ENCODE measurements around the gene STK17B. TPM values are rescaled to one million over a fixed set of nuclear protein-coding genes. Genes with fewer than 3 reads are reported as not detected.
A peak's percentile ranks its signal among the peaks of the same experiment; 100 is the strongest.

Gene STK17B
- total and polyA plus RNA-seq, 2 donors (not counting 1 experiment from before 2014, with no cell fraction given): 39.0 to 43.1 TPM

GRCh38 chr2:196088203-196088602, 83.2 kb downstream of the STK17B start:
- H3K36me3 ChIP-seq (ENCODE audit: control insufficient read depth, insufficient read depth, low read length): no peaks in the 10 kb centered on the region
- no peak overlapping the region for H3K27ac ChIP-seq (ENCODE audit: insufficient read depth, low read length)
- no peaks in the 10 kb centered on the region for H3K4me1 ChIP-seq (ENCODE audit: control insufficient read depth, extremely low read depth, insufficient read depth, low read length)
- no peak overlapping the region for H2AFZ ChIP-seq (ENCODE audit: low read length)
- no peak overlapping the region for H3K9ac ChIP-seq (ENCODE audit: insufficient read depth, low read length)
- no peaks in the 10 kb centered on the region for H3K79me2 ChIP-seq (ENCODE audit: control insufficient read depth, insufficient read depth, low read length)
- H3K9me3 ChIP-seq (ENCODE audit: control insufficient read depth, insufficient read depth, low read depth, low read length): no peaks in the 10 kb centered on the region
- DNase-seq (ENCODE audit: low read depth in 2 of 2): peak; percentile 22 to 82
- TF ChIP-seq EZH2 (IDR thresholded peaks at IDR 0.05; ENCODE audit: low read length, missing control alignments): no peak
- TF ChIP-seq CTCF (conservative IDR thresholded peaks at IDR 0.05 in 1 of 2, IDR thresholded peaks at IDR 0.05 in 1 of 2; ENCODE audit: low read depth in 1 of 2, low read length in 2 of 2): no peak
- H3K4me3 ChIP-seq (replicated peaks in 1 of 4; ENCODE audit: control extremely low read depth in 1 of 4, insufficient read depth in 1 of 4, low read depth in 3 of 4, low read length in 4 of 4): no peak overlapping the region
- no peak overlapping the region for H3K4me2 ChIP-seq (ENCODE audit: extremely low read depth, insufficient read depth, low read length)
- H3K27me3 ChIP-seq (ENCODE audit: control insufficient read depth, insufficient read depth, low read length): no peaks in the 10 kb centered on the region
- H4K20me1 ChIP-seq (ENCODE audit: control insufficient read depth, extremely low read depth, insufficient read depth, low read length): no peaks in the 10 kb centered on the region

GRCh38 chr2:196086517-196087368, 84.6 kb downstream of the STK17B start:
- Histone ChIP-seq H3K27me3 (ENCODE audit: control insufficient read depth, insufficient read depth, low read length) (no peaks in the 10 kb centered on the region), H3K27ac (ENCODE audit: insufficient read depth, low read length) (no peak overlapping the region), H2AFZ (ENCODE audit: low read length) (no peak overlapping the region), H3K4me3 (replicated peaks in 1 of 4; ENCODE audit: control extremely low read depth in 1 of 4, insufficient read depth in 1 of 4, low read depth in 3 of 4, low read length in 4 of 4) (no peak overlapping the region), H3K9ac (ENCODE audit: insufficient read depth, low read length) (no peak overlapping the region), H3K36me3 (ENCODE audit: control insufficient read depth, insufficient read depth, low read length) (no peaks in the 10 kb centered on the region), H3K4me1 (ENCODE audit: control insufficient read depth, extremely low read depth, insufficient read depth, low read length) (no peaks in the 10 kb centered on the region), H3K79me2 (ENCODE audit: control insufficient read depth, insufficient read depth, low read length) (no peaks in the 10 kb centered on the region), H4K20me1 (ENCODE audit: control insufficient read depth, extremely low read depth, insufficient read depth, low read length) (no peaks in the 10 kb centered on the region), H3K9me3 (ENCODE audit: control insufficient read depth, insufficient read depth, low read depth, low read length) (no peaks in the 10 kb centered on the region), H3K4me2 (ENCODE audit: extremely low read depth, insufficient read depth, low read length) (no peak overlapping the region)
- no peak for TF ChIP-seq EZH2 (IDR thresholded peaks at IDR 0.05; ENCODE audit: low read length, missing control alignments)
- TF ChIP-seq CTCF (conservative IDR thresholded peaks at IDR 0.05 in 1 of 2, IDR thresholded peaks at IDR 0.05 in 1 of 2; ENCODE audit: low read depth in 1 of 2, low read length in 2 of 2): no peak
- DNase-seq (ENCODE audit: low read depth in 2 of 2): no peak

GRCh38 chr2:196083601-196084000, 87.8 kb downstream of the STK17B start:
- Histone ChIP-seq H3K36me3 (ENCODE audit: control insufficient read depth, insufficient read depth, low read length) (no peaks in the 10 kb centered on the region), H4K20me1 (ENCODE audit: control insufficient read depth, extremely low read depth, insufficient read depth, low read length) (no peaks in the 10 kb centered on the region), H3K79me2 (ENCODE audit: control insufficient read depth, insufficient read depth, low read length) (no peaks in the 10 kb centered on the region), H3K27me3 (ENCODE audit: control insufficient read depth, insufficient read depth, low read length) (no peaks in the 10 kb centered on the region), H3K27ac (ENCODE audit: insufficient read depth, low read length) (no peak overlapping the region), H3K4me1 (ENCODE audit: control insufficient read depth, extremely low read depth, insufficient read depth, low read length) (no peaks in the 10 kb centered on the region), H3K9me3 (ENCODE audit: control insufficient read depth, insufficient read depth, low read depth, low read length) (no peaks in the 10 kb centered on the region), H3K4me2 (ENCODE audit: extremely low read depth, insufficient read depth, low read length) (no peak overlapping the region), H3K9ac (ENCODE audit: insufficient read depth, low read length) (no peak overlapping the region), H2AFZ (ENCODE audit: low read length) (no peak overlapping the region), H3K4me3 (replicated peaks in 1 of 4; ENCODE audit: control extremely low read depth in 1 of 4, insufficient read depth in 1 of 4, low read depth in 3 of 4, low read length in 4 of 4) (no peak overlapping the region)
- TF ChIP-seq EZH2 (IDR thresholded peaks at IDR 0.05; ENCODE audit: low read length, missing control alignments) (no peak), CTCF (conservative IDR thresholded peaks at IDR 0.05 in 1 of 2, IDR thresholded peaks at IDR 0.05 in 1 of 2; ENCODE audit: low read depth in 1 of 2, low read length in 2 of 2) (no peak)
- DNase-seq (ENCODE audit: low read depth in 2 of 2): no peak

Other genes with a start within 250 kb of the STK17B start
- gene DNAH7, start 102.7 kb downstream of the STK17B start, total RNA-seq: 0.77 and 0.99 TPM in 2 replicates
- 0.37 and 0.49 TPM in 2 replicates for gene DNAH7, start 102.7 kb downstream of the STK17B start, polyA plus RNA-seq

Measured in fibroblast of lung (primary cell).